Fibroblast of upper back skin (primary cell): ENCODE data around the gene E4F1.

Experiments used
- DNase-seq: peaks from one replicate; pipeline ENCODE4 v3.0.0-alpha.2; 2013

Gene E4F1

DNA sequence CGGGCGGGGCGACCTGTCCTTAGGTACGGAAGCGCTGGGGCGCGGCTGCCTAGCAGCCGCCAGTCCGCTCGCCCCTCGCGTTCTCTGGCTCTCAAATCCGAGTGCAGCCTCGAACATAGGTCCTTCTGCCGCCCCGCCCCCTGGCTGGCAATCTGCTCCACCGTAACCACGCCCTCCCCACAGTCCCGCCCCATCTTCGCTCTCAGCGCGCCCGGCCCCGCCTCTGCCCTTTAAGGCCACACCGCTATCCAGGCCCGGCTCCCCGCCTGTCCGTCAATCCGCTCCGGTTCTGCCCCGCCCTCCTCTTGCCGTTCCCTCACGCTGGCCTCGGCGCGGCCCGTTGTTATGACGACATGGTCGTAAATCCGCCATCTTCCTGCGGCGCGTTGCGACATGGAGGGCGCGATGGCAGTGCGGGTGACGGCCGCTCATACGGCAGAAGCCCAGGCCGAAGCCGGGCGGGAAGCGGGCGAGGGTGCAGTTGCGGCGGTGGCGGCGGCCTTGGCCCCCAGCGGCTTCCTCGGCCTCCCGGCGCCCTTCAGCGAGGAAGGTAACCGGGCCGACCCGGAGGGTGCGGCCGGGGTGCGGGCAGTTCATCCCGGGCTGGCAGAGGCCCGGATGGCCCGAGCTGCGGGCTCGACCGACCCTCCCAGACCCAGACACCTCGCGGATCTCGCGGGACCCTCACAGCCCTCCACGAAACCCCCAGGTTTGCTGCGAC lies at the start of gene E4F1:
E4F1 (plus strand) TSS at position 371 of the 721 bp plus-strand sequence; CDS start at position 394, 23 bp downstream.
- DNase-seq = peak; percentile 99

- no peak for DNase-seq
These were observed 49.5 kb upstream of the E4F1 start for GRCh38 chr16:2173916-2174315.

- no peak for DNase-seq
These were observed 48.8 kb upstream of the E4F1 start for GRCh38 chr16:2174396-2175131.

- no peak for DNase-seq
These were observed 47.9 kb upstream of the E4F1 start for GRCh38 chr16:2175454-2175853.

- no peak for DNase-seq
These were observed 47.3 kb upstream of the E4F1 start for GRCh38 chr16:2176047-2176446.

DNA sequence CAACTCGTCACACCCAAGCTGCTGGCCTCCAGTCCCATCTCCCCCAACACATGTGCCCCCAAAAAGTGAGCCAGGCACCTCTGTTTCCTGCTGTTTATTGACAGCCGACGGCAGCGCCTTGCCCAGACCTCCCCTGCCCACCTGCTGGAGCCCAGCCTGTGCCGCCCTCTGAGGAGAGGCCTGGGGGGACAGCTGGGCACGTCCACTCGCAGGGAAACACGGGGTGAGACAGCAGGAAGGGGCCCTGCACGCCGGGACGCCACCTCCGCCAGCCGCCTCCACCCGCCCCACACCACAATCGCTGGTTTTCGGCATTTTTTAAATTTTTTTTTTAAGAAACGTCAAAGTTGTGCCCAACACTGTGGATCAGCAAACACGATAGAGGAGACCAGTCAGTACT lies 46.3 kb upstream of the E4F1 start:
- DNase-seq = no peak

- no peak for DNase-seq
These were observed 45.8 kb upstream of the E4F1 start for GRCh38 chr16:2177561-2177960.

DNA sequence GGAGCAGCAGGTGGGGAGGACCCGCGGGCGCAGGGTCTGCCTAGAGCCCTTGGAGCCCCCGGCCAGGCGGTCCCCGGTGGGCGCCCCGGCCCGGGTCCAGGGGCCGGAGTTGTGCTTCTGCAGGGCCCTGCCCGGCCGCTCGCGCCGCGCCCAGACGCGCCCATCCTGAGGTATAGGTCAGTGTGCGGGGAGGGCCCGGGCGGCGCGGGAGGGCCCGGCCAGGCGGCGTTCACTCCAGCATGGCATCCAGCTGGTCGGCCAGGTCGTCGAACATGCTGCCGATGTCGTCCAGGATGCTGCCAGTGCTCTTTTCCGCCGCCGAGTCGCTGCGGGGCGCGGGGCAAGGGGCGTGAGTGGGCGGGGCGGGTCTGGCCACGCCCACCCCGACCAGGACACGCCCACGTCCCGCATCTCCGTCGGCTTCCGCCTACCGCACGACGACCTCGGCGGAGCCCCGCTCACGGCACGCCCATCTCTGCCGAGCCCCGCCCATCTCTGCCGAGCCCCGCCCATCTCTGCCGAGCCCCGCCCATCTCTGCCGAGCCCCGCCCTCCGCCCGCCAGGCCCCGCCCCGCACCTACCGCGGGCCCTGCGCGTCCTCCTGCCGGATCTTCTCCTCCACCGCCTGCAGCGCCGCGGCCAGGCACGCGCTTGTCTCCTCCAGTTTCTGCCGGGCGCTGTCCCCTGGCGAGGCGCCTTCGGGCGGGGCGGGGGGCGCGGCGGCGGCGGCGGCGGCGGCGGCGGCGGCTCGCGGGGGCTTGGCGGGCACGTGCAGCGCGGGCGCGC lies 44.9 kb upstream of the E4F1 start:
- peak; percentile 42 for DNase-seq

GRCh38 chr16:2179107-2179501 lies 44.3 kb upstream of the E4F1 start:
- no peak for DNase-seq

GRCh38 chr16:2179576-2179975 lies 43.8 kb upstream of the E4F1 start:
- no peak for DNase-seq

GRCh38 chr16:2180461-2180860 lies 42.9 kb upstream of the E4F1 start:
- DNase-seq = no peak

DNA sequence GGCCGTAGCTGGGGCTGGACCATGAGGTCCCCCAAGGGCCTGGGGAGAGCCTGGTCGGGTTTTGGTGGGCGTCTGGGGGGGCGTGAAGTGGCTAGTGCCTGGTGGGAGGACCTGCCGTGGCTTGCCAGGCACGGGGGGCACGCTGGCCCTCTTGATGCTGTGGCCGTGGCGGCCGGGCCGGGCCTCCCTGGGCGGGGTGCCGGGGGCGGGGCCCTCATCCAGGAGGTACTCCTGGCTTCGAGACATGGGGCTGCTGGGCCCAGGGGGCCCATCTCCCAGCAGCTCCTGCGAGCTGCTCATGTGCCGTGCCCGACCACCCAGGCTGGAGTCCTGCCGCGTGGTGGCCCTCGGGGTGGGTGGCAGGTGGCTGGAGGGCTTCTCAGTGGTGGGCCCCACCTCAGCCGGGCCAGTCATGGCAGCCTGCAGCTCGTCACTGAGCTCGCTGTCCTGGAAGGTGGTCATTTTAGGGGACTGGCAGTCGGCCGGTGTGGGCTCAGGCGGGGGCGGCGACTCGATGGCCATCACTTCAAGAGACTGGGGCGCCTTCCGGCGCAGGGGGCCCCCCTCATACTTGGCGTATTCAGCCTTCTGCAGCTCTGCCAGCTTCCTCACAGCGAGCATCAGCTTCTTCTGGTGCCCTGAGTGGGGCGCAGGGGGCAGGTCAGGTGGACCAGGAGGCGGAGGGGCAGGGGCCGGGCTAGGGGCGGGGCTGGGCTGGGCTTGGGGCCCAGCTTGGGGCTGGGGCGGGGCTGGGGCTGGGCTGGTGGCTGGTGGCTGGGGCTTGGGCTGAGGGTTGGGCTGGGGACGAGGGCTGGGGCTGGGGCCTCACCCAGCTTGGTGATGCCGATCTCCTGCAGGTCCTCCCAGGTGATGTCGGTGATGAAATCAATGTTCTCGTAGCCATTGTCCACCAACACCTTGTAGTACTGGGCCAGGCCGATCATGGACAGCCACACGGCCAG lies 42.1 kb upstream of the E4F1 start:
- no peak for DNase-seq

GRCh38 chr16:2181952-2182351 lies 41.4 kb upstream of the E4F1 start:
- no peak for DNase-seq

DNA sequence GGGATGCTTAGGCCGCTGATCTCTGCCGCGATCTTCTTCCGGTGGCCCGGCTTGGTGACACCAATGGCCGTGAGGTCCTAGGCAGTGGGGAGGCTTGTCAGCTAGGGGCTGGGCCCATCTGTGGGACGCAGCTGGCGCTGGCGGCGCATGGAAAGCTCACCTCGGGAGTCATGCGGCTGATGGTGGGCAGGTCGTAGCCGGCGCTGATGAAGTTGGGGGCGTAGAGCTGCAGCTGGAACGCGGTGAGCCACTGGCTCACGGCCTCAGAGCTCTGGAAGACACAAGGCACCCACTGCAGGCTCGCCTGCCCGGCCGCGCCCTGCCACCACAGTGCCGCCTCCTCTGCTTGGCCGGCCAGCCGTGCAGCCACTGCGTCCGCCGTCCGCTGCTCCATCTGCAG lies 39.7 kb upstream of the E4F1 start:
- DNase-seq = no peak

GRCh38 chr16:2184346-2184745 lies 39.0 kb upstream of the E4F1 start:
- no peak for DNase-seq

DNA sequence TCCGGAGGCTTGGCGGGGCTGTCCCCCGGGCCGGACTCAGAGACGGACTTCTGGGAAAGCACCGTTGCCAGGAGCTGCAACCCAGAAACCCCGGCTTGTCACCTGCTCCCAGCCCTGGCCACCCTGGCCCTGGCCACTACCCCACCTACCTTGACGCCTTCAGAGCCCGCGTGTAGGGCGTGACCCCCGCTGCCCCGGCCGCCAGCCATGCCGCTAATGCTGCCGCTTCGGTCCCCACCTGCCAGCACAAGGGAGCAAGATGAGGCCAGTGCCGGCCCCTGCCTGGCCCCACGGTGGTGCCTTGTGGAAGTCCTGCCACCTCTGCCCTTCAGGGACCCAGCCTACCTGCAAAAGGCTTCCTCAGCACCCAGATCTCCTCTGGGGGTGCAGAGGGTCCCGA lies 38.4 kb upstream of the E4F1 start:
- DNase-seq = no peak

DNA sequence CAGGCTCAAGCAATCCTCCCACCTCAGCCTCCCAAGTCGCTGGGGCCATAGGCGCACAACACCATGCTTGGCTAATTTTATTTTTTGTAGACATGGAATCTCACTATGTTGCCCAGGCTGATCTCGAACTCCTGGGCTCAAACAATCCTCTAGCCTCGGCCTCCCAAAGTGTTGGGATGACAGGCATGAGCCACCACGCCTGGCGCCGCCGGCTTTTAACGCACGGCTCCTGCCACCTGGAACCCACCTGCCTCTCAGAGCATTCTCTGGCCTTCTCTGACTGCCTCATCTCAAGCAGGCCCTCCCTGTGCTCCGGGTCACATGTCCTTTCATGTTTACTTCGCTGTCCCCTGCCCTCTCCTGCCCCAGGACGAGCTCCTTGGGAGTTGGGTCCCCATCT lies 37.3 kb upstream of the E4F1 start:
- no peak for DNase-seq

DNA sequence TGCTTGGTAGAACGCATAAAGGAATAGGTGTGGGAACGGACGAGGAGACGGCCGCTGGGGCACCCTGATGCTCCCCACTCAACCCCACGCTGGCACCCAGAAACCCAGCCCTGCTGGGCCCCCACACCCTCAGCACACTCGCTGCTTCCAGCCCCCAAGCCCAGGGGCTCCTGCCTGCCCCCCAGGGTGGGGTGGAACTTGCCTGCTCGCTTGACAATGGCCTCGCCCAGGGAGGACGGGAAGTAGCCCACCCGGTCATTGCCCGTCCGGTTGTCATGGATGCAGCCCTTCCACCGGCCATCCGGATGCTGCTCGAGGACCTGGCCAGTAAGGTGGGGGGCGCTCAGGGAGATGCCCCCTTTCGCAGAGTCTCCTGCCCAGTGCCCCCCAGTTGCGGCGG lies 36.9 kb upstream of the E4F1 start:
- no peak for DNase-seq

DNA sequence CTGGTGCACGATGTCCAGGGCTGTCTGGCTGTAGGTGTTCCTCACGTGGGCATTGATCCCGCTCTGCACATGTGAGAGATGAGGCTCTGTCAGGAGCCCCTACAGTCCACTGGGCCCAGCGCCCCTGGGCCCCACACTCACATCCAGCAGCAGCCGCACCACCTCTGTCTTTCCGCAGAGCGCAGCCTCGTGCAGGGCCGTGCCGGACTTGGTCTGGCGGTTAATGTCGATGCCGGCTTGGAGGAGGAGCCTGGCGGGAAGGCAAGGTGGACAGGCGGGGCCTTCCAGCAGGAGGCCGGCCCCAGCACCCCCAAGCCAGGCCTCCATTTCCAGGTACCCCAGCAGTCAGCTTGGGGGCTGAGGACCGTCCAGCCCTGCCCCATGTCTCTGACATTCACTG lies 36.2 kb upstream of the E4F1 start:
- no peak for DNase-seq

GRCh38 chr16:2188395-2188794 lies 35.0 kb upstream of the E4F1 start:
- no peak for DNase-seq

DNA sequence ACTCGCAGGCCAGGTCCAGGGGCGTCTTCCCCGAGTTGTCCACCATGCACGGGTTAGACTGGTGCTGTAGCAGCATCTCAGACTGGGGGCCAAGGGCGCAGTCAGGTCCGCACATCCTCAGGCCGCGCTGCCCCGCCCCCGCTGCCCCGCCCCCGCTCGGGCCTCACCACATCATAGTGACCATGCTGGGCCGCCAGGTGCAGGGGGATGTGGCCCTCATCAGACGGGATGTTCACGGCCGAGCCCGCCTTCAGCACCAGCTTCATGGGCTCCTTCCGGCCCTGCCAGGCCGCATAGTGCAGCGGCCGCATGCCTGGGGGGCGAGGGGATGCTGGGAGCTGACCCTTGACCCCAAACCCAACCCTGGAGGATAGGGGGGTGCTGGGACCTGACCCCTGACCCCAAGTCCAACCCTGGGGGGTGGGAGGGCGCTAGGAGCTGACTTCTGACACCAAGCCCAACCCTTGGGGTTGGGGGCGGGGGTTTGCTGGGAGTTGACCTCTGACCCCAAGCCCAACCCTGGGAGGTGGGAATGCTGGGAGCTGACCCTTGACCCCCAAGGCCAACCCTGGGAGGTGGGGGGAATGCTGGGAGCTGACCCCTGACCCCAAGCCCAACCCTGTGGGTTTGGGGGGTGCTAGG lies 34.0 kb upstream of the E4F1 start:
- no peak for DNase-seq

DNA sequence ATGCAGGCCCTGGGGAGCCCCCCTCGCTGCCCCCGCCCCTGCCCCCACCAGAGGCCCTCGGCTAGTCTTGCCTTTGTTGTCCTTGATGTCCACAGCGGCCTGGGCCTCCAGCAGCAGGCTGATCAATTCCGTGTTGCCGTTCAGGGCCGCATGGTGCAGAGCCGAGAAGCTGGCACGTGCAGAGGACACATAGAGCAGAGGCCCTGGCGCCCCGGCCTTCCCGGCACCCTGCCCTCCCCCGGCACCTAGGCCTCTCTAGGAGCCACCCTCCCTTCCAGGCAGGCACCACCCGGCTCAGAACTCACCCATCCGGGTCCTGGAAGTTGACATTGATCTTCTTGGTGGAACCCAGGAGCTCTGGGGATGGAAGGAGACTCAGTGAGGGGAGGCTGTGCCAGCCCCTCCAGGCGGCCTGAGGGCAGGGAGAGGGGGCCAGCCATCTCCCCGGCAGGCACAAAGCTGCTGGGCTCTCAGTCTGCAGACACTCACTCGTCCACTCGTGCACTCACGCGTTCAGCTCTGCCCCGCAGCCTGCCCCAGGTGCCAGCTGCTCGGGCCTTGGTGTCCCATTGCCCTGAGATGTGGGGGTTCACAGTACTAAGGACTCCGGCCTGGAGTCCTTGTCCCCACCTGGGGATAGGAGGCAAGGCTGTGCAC lies 33.3 kb upstream of the E4F1 start:
- DNase-seq = no peak
